ENCODE data around the gene LYRM4. TPM values are rescaled to one million over a fixed set of nuclear protein-coding genes. Genes with fewer than 3 reads are reported as not detected.

LYRM4 gene
- total RNA-seq, 1 experiment from 2014 or later: 37.0 TPM

DNA sequence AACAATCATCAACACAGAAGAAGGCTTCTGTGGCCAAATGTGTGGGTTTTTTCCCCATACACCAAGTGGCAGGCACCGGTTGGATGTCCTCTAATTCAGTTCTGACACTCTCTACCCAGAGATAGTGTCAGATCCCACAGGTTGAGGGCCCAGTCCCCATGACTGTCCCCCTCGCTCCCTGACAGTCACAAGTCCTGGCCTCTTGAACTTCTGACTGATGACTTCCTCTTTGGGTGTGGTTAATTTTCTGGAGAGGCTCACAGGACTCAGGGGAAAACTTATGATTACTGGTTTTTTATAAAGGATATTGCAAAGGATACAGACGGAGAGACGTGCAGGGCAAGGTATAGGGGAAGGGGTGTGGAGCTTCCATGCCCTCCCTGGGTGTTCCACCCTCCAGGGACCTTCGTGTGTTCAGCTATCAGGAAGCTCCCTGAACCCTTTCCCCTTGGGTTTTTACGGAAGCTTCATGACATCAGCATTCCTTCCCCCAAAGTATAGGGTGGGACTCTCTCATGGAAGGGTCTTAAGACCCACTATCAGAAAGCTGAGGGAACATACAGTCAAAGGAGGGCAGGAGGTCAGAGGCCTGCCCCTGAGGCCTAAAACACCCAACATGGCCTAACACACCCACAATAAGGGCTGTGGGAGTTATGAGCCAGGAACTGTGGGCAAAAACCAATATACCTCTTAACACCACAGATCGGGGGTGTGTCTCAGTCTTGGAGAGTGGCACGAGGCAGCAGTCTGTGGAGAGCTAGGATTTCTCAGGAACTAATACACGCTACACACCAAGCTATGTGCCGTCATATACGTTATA, 33.9 kb upstream of the LYRM4 start:
- no peaks in the 10 kb centered on the region for H3K79me2 ChIP-seq (ENCODE audit: low read depth)
- ChIA-PET POLR2A (ENCODE audit: unreplicated experiment) (no interaction called here), CTCF (no interaction called here)
- no peaks in the 10 kb centered on the region for H4K20me1 ChIP-seq (ENCODE audit: insufficient read depth)
- H3K27ac ChIP-seq: no peak overlapping the region
- TF ChIP-seq EZH2 (IDR thresholded peaks at IDR 0.05; ENCODE audit: low read depth): no peak
- TF ChIP-seq, protein P1, sequence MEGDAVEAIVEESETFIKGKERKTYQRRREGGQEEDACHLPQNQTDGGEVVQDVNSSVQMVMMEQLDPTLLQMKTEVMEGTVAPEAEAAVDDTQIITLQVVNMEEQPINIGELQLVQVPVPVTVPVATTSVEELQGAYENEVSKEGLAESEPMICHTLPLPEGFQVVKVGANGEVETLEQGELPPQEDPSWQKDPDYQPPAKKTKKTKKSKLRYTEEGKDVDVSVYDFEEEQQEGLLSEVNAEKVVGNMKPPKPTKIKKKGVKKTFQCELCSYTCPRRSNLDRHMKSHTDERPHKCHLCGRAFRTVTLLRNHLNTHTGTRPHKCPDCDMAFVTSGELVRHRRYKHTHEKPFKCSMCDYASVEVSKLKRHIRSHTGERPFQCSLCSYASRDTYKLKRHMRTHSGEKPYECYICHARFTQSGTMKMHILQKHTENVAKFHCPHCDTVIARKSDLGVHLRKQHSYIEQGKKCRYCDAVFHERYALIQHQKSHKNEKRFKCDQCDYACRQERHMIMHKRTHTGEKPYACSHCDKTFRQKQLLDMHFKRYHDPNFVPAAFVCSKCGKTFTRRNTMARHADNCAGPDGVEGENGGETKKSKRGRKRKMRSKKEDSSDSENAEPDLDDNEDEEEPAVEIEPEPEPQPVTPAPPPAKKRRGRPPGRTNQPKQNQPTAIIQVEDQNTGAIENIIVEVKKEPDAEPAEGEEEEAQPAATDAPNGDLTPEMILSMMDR (conservative IDR thresholded peaks at IDR 0.05): no peak
- DNase-seq: no peak
- H3K36me3 ChIP-seq (ENCODE audit: low read depth): no peaks in the 10 kb centered on the region
- no peaks in the 10 kb centered on the region for H3K9me2 ChIP-seq (ENCODE audit: insufficient read depth)
- H3K4me3 ChIP-seq: no peak overlapping the region
- no TSS peak for BruUV-seq (replicated peaks)
- no peak overlapping the region for H2AFZ ChIP-seq
- intact Hi-C loops (cut with micrococcal nuclease; ENCODE audit: unreplicated experiment): no loop called here
- no peak overlapping the region for H3K4me2 ChIP-seq
- no peaks in the 10 kb centered on the region for H3K27me3 ChIP-seq (ENCODE audit: insufficient read depth, low read depth)
- no peaks in the 10 kb centered on the region for H3K4me1 ChIP-seq (replicated peaks; ENCODE audit: insufficient read depth)
- H3K9me3 ChIP-seq (ENCODE audit: insufficient read depth, low read depth): no peaks in the 10 kb centered on the region
- no peaks in the 10 kb centered on the region for H3F3A ChIP-seq (ENCODE audit: insufficient read depth, low read depth)

DNA sequence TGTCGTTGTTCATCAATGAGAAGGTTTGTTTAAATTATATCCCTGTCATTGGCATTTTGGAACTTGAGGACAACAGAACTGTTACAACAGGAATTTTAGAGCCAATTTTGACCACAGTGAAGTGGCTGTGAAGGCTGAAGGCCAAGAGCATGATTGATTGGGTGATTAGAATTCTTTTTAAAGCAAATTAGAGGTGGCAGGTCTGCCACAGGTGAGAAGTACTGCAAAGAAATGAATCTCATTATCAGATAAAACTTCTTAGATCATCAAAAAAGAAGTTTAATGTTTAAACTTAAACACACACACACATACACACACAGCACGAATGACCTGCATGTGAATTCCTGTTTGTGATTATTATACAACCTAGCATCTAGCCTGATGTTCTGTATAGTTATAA, 32.9 kb upstream of the LYRM4 start:
- Histone ChIP-seq H3K79me2 (ENCODE audit: low read depth) (no peaks in the 10 kb centered on the region), H4K20me1 (ENCODE audit: insufficient read depth) (no peaks in the 10 kb centered on the region), H3K27me3 (ENCODE audit: insufficient read depth, low read depth) (no peaks in the 10 kb centered on the region), H2AFZ (no peak overlapping the region), H3F3A (ENCODE audit: insufficient read depth, low read depth) (no peaks in the 10 kb centered on the region), H3K4me3 (no peak overlapping the region), H3K4me1 (replicated peaks; ENCODE audit: insufficient read depth) (no peaks in the 10 kb centered on the region), H3K9me3 (ENCODE audit: insufficient read depth, low read depth) (no peaks in the 10 kb centered on the region), H3K27ac (no peak overlapping the region), H3K36me3 (ENCODE audit: low read depth) (no peaks in the 10 kb centered on the region), H3K4me2 (no peak overlapping the region), H3K9me2 (ENCODE audit: insufficient read depth) (no peaks in the 10 kb centered on the region)
- DNase-seq: no peak
- ChIA-PET CTCF (no interaction called here), POLR2A (ENCODE audit: unreplicated experiment) (no interaction called here)
- BruUV-seq (replicated peaks): no TSS peak
- intact Hi-C loops (cut with micrococcal nuclease; ENCODE audit: unreplicated experiment): no loop called here
- TF ChIP-seq, protein P1 (conservative IDR thresholded peaks at IDR 0.05): no peak
- no peak for TF ChIP-seq EZH2 (IDR thresholded peaks at IDR 0.05; ENCODE audit: low read depth)

DNA sequence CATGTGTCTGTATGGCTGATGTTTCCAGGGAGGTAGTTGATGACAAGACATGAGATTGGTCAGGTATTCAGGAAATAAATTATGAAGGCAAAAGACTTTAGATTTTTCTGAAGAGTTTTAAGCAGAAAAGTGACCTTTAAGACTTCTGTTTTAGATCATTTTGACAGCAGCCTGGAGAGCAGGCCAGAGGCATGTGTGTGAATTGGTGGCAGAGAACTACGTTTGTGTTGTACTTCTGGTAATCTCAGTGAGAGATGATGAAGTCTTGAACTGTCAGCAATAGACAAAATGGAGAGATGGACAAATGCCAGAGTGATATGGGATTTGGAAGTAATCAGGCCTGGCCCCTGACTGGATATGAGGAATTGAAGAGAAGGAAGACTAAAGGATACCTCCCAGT, 31.4 kb upstream of the LYRM4 start:
- Histone ChIP-seq H3K27ac (no peak overlapping the region), H3K79me2 (ENCODE audit: low read depth) (no peaks in the 10 kb centered on the region)
- POLR2A ChIA-PET (ENCODE audit: unreplicated experiment): no interaction called here

More for the DNA sequence above, 31.4 kb upstream of the LYRM4 start:
- intact Hi-C loops (cut with micrococcal nuclease; ENCODE audit: unreplicated experiment): no loop called here
- Histone ChIP-seq H3F3A (ENCODE audit: insufficient read depth, low read depth) (no peaks in the 10 kb centered on the region), H3K4me2 (no peak overlapping the region), H3K36me3 (ENCODE audit: low read depth) (no peaks in the 10 kb centered on the region), H3K9me2 (ENCODE audit: insufficient read depth) (no peaks in the 10 kb centered on the region), H4K20me1 (ENCODE audit: insufficient read depth) (no peaks in the 10 kb centered on the region), H3K27me3 (ENCODE audit: insufficient read depth, low read depth) (no peaks in the 10 kb centered on the region), H3K9me3 (ENCODE audit: insufficient read depth, low read depth) (no peaks in the 10 kb centered on the region), H2AFZ (no peak overlapping the region), H3K4me1 (replicated peaks; ENCODE audit: insufficient read depth) (no peaks in the 10 kb centered on the region), H3K4me3 (no peak overlapping the region)
- BruUV-seq (replicated peaks): no TSS peak
- CTCF ChIA-PET: no interaction called here
- no peak for TF ChIP-seq EZH2 (IDR thresholded peaks at IDR 0.05; ENCODE audit: low read depth)
- TF ChIP-seq, protein P1 (conservative IDR thresholded peaks at IDR 0.05): no peak
- no peak for DNase-seq
